Stimulated activated CD8-positive, alpha-beta memory T cell treated with anti-CD3 and anti-CD28 coated beads, Interleukin-2, amount 100 ng/mL, for 1 hour (primary cell): Measurements from ENCODE around the gene CELF5.

ENCODE experiments used
- DNase-seq, 2 donors: peaks; one replicate each; pipeline ENCODE4 v3.0.0-alpha.2; 2020; ENCODE audit warnings: low read depth in 2 of 2

CELF5 gene

GRCh38 chr19:3243819-3244700 is 19.6 kb downstream of the CELF5 start:
- DNase-seq = no peak

- no peak for DNase-seq
These were observed 20.6 kb downstream of the CELF5 start for GRCh38 chr19:3245050-3245449.

GRCh38 chr19:3248728-3249326 is 24.4 kb downstream of the CELF5 start:
- no peak for DNase-seq

GRCh38 chr19:3249408-3249807 is 24.9 kb downstream of the CELF5 start:
- DNase-seq = no peak

- no peak for DNase-seq
These were observed 26.2 kb downstream of the CELF5 start for GRCh38 chr19:3250675-3251074.

GRCh38 chr19:3251229-3251628 is 26.8 kb downstream of the CELF5 start:
- no peak for DNase-seq

GRCh38 chr19:3252650-3253049 is 28.2 kb downstream of the CELF5 start:
- DNase-seq = no peak

- no peak for DNase-seq
These were observed 28.8 kb downstream of the CELF5 start for GRCh38 chr19:3253270-3253669.

- DNase-seq = no peak
These were observed 30.1 kb downstream of the CELF5 start for GRCh38 chr19:3254520-3254919.

GRCh38 chr19:3257071-3257470 is 32.6 kb downstream of the CELF5 start:
- no peak for DNase-seq

GRCh38 chr19:3262362-3262761 is 37.9 kb downstream of the CELF5 start:
- no peak for DNase-seq

GRCh38 chr19:3263866-3264265 is 39.4 kb downstream of the CELF5 start:
- DNase-seq = no peak

GRCh38 chr19:3265432-3265831 is 41.0 kb downstream of the CELF5 start:
- DNase-seq = no peak

GRCh38 chr19:3266092-3266693 is 41.7 kb downstream of the CELF5 start:
- DNase-seq = no peak

GRCh38 chr19:3266792-3267514 is 42.5 kb downstream of the CELF5 start:
- DNase-seq = no peak

GRCh38 chr19:3268326-3268725 is 43.9 kb downstream of the CELF5 start:
- DNase-seq = no peak

GRCh38 chr19:3268763-3269162 is 44.3 kb downstream of the CELF5 start:
- no peak for DNase-seq

- no peak for DNase-seq
These were observed 45.6 kb downstream of the CELF5 start for GRCh38 chr19:3269916-3270671.

GRCh38 chr19:3270902-3271301 is 46.4 kb downstream of the CELF5 start:
- DNase-seq = no peak

GRCh38 chr19:3272401-3272931 is 48.0 kb downstream of the CELF5 start:
- no peak for DNase-seq

GRCh38 chr19:3272952-3273351 is 48.5 kb downstream of the CELF5 start:
- no peak for DNase-seq
